AG09309 (cell line): ENCODE data around the gene KIFC3.

ENCODE experiments used
- DNase-seq: peaks from one replicate; pipeline ENCODE4 v3.0.0-alpha.2; 2010; ENCODE audit warnings: low read depth
- H3K4me3 ChIP-seq: 2 replicates; pipeline ENCODE4 v1.5.1; 2011; ENCODE audit warnings: mild to moderate bottlenecking, low read depth, low read length, moderate library complexity; ENCODE audit not compliant: control insufficient read depth
- TF ChIP-seq, protein P1 (sequence below): IDR thresholded peaks from 2 replicates; pipeline ENCODE4 v1.5.1; 2011; ENCODE audit warnings: mild to moderate bottlenecking, low read depth, low read length, inconsistent platforms; ENCODE audit not compliant: insufficient read depth, control insufficient read depth; ENCODE audit errors: missing control alignments

The KIFC3 gene

DNA sequence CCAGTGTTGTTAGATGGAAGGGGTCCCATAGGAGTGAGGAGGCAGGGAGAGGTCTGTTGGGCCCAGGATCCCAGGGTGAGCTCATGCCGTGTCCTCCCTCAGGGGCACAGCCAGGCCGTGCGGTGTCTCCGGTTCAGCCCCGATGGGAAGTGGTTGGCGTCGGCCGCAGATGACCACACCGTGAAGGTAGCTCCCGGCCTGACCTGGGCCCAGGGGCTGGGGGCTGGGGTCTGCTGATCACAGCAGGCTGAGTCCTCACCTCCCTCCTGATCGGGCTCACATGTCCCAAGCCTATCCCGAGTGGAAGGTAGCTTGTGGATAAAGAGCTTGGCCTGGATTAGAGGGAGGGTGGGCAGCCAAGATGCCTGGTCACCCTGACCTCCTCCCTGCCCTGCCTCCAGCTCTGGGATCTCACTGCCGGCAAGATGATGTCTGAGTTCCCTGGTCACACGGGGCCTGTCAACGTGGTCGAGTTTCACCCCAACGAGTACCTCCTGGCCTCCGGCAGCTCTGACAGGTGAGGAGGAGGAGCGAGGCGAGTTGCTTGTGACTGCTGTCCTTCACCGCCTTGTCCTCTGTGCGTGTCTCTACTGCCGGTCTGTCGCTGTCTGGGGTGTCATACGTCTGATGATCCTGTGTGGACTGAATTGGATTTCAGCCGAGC lies 50.6 kb downstream of the KIFC3 start:
- TF ChIP-seq, protein P1, sequence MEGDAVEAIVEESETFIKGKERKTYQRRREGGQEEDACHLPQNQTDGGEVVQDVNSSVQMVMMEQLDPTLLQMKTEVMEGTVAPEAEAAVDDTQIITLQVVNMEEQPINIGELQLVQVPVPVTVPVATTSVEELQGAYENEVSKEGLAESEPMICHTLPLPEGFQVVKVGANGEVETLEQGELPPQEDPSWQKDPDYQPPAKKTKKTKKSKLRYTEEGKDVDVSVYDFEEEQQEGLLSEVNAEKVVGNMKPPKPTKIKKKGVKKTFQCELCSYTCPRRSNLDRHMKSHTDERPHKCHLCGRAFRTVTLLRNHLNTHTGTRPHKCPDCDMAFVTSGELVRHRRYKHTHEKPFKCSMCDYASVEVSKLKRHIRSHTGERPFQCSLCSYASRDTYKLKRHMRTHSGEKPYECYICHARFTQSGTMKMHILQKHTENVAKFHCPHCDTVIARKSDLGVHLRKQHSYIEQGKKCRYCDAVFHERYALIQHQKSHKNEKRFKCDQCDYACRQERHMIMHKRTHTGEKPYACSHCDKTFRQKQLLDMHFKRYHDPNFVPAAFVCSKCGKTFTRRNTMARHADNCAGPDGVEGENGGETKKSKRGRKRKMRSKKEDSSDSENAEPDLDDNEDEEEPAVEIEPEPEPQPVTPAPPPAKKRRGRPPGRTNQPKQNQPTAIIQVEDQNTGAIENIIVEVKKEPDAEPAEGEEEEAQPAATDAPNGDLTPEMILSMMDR, result no peak
- DNase-seq, result no peak
- no peak overlapping the region for H3K4me3 ChIP-seq

DNA sequence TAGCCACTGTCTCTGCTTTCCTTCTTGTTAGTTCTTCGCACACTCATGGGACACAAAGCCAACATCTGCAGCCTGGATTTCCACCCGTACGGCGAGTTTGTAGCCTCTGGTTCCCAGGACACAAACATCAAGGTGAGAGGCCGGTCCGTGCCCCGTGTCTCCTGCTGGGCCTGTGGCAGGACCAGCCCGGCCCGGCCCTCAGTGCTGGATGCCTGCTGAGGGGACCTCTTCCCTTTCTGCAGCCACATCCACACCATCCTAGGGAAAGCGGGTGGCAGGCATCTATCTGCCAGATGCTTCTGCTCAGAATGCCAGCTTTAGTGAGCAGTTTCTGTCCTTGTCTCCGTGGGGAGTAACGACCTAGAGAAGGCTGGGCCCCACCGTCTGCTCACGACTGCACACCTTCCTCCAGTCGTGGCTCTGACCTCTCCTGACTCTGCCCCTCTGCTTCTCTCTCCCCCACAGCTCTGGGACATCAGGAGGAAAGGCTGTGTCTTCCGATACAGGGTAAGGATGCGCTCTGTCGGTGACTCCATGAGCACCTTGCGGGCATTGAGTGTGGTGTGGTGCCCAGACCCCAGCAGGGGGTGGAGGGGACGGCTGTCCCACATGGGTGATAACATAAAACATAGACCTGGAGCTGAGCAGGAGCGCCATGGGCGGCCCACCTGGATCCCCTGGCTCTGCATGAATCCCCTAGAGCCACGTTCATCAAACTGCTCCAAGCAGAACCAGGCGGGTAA lies 51.3 kb downstream of the KIFC3 start:
- H3K4me3 ChIP-seq, result no peak overlapping the region
- TF ChIP-seq, protein P1, result no peak

DNA sequence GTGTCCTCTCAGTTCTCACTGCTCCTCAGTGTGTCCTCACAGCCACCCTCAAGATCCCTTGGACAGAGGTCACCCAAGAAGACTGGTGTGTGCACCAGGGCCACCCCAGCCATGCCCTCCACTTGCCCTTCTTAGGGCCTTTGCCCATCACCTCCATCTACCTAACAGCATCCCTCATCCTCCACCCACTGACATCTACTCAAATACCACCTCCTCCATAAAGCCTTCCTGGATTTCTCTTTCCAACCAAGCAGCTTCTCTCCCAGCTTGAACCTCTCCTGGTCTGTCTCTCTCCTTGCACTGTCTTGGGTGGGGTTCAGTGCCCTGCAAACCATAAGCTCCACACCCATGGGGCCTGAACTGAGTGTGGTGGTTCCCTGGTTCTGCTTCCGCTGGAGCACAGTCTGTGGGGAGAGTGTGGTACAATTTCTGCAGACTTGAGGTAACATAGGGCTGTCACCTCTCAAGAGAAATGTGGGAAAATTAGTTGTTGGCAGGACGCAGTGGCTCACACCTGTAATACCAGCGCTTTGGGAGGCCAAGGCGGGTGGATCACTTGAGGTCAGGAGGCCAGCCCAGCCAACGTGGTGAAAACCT lies 52.3 kb downstream of the KIFC3 start:
- no peak overlapping the region for H3K4me3 ChIP-seq
- DNase-seq, result no peak
- TF ChIP-seq, protein P1, result no peak

More for the DNA sequence above, 51.3 kb downstream of the KIFC3 start:
- no peak for DNase-seq

DNA sequence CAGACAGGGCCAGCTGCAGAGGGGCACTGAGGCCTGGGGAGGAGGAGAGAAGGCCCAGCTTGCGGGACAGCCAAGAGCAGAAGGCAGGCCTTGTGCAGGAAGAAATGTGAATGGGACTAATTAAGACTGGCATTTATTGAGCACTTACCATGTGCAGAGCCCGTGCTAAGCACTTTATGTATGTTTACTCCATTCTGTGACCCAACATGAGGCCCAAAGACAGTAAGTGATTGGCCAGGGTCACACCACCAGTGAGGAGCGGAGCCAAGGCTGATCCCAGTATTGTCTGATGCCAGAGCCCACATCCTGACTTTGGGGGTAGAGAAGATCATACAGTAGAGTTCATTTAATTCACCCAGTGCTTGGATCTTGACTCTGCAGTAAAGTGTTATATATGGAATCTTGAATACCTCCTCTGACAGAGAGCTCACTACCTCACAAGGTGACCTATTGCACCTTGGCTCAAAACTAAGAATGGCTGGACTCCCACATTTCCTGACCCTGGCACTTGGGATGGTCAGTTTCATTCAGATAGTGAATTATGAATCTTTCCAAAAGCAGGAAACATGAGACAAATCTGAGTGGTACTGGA lies 53.1 kb downstream of the KIFC3 start:
- no peak for DNase-seq
- no peak overlapping the region for H3K4me3 ChIP-seq
- TF ChIP-seq, protein P1, result no peak

DNA sequence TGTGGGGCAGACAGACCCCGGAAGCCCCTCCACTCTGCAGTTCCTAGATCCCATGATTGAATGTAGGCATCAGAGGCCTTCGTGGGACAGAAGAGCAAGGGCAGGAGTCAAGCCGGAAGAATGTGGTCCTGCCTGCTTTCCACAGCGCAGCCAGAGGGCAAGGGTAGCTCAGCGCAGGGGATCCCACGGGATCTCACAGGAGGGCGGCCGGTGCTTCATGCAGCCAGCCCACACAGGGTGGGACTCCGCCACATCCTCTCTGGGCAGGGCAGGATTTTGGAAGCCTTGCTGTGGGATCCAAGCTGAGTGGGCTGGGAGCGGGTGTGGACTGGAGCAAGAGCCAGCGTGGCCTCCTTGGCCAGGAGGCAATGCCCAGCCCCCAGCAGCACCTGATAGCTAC lies 53.7 kb downstream of the KIFC3 start:
- no peak for DNase-seq
- TF ChIP-seq, protein P1, result no peak
- H3K4me3 ChIP-seq, result no peak overlapping the region

DNA sequence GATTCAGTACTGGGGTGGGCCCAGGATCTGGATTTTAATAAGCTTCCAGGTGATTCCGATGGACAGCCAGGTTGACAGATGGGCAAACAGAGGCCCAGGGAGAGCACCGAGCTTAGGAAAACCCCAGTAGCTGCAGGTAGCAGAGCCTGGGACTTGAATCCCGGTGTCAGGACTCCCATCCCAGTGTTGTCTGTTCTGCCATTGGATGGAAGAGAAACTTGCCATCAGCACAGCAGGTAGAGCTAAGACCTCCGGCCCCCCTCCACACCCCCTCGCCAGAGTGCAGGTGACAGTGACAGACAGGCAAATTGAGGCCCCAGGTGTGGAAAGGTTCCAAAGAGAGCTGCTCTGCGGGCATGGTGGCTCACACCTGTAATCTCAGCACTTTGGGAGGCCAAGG lies 54.3 kb downstream of the KIFC3 start:
- TF ChIP-seq, protein P1, result no peak
- H3K4me3 ChIP-seq, result no peak overlapping the region
- no peak for DNase-seq
